GM21515 (cell line): ENCODE data around the gene GSC2.

Experiments used
- ATAC-seq: cut with Tn5 transposase; IDR thresholded peaks from one replicate; pipeline ENCODE4 v1.9.1; 2021; ENCODE audit not compliant: unreplicated experiment

Gene GSC2

GRCh38 chr22:19149991-19150390, at the start of gene GSC2:
GSC2 (minus strand) TSS chr22:19150292; CDS start chr22:19150283, 9 bp downstream.
- ATAC-seq, result no peak

DNA sequence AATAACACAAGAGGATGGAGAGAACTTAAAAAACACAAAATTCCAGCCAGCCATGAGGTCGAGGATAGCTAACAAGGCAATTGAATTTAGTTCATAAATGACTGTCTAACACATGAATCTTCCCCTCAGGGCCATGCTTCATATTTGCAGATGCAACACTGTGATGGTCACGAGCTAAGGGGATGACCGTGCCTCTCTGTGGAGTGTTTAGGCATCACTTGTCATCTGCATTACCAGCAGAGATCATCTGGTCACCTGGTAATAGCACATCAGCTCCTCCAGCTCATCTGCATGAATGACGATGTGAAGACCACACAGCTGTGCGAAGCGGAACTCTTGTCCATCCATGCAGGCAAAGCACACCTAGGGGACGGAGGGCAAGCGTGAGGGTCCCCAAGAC, 49.4 kb upstream of the GSC2 start:
- ATAC-seq, result no peak

- no peak for ATAC-seq
Observed at GRCh38 chr22:19197997-19198865, 48.1 kb upstream of the GSC2 start.

DNA sequence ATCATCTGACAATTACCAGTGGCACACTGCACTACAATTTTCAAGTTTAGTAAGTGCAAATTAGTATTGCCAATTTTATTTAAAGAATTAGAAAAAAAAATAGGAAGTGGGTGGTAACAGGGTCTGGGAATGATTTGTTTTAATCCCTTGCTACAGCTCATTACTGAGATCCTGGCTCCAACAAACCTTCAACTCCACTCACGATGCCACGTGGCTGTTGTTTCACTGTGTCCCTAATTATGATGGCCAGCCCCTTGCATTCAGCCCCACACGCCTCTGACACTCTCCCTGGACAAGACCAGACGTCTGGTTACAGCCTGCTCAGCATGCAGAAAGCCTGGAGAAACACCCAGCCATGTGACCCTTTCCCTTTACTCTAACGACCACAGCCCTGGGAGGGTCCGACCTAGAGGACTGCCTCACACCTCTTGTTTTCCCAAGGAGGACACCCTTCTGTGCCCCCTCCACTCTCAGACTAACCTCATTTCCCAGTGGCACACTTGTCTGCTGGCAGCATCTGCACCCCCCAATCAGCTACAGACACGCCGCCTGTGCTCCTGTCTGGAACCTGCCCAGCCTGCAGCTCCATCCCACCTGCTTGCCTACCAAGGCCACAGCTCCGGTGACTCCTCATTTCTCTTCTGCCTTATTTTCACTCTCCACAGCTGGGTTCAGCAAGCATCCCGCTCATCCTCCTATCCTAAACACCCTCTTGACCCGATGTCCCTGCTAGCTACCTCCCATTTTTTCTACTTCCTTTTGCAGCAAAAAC, 46.9 kb upstream of the GSC2 start:
- ATAC-seq, result no peak

DNA sequence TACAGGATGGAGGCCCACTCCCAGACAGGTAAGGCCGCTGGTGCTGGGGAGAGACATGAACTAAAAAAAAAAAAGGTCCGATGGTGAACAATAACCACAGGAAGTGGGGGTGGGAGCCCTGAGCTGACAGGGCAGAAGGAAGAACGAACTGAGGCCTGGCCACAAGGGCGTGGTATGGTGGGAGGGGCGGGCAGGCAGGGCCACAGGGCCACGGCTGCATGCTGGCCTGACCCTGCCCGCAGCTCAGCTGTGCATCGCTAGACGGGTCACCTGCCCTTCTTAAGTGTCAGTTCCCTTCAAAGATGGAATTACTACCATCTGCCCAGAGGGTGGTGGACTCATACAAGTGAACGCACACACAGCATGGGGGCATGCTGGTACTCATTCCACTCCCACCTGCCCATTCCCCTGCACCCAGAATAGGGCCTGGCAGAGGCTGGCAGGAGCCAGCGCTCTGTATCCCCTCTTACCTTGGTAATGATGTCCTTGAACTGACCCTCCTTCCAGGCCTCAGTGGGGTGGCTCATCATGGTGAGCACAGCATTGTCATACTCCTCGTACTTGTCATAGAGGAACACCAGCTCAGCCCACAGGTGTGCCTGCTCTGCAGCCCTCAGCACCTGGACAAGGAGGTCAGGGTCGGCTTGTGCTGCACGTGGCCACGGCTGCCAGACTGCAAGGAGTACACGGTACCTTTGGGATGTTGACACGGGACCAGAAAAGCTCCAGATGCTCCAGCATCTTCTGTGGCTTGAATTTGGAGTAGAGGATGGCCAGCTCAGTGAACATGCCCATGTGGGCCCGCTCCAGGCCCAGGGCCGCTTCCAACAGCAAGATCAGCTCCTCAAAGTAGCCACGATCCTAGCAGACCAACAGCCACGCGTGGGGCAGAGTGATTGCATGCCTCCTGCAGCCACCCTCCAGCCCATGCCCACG, 46.0 kb upstream of the GSC2 start:
- no peak for ATAC-seq

DNA sequence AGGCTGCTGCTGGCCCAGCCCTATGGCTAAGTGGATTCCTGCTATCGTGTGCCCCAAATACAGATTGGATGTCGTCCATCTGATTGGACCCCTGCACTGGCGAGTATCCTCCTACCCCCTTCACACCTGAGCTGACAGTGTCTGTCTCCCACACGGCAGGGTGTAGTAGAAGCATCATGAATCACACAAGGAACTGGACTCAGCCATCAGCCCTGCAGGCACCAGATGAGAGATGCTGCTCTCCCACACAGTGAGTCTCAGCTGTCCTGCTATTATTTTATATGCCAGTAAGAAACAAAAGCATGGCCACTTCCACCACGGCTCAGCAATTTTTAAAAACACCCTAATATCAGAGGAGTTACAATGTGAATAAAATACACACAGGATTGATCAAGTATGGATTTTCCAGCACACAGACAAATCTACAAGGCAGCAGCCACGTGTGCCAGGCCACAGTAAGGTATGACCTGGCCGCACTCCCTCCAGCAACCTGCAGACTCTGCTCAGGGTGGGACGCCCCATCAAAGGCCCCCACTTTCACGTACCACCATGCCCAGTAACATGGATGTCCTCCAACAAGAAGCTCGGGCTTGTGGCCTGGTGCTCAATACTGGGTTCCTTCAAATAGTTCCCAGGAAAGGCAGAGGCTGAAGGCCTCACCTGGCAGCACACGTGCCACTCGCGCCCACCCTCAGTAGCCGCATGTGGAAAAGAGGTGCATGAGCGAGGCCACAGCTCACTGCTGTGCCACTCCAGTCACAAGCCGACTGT, 44.9 kb upstream of the GSC2 start:
- ATAC-seq, result no peak

GRCh38 chr22:19193879-19194278, 43.8 kb upstream of the GSC2 start:
- ATAC-seq, result no peak

- no peak for ATAC-seq
Observed at GRCh38 chr22:19187716-19188563, 37.8 kb upstream of the GSC2 start.

DNA sequence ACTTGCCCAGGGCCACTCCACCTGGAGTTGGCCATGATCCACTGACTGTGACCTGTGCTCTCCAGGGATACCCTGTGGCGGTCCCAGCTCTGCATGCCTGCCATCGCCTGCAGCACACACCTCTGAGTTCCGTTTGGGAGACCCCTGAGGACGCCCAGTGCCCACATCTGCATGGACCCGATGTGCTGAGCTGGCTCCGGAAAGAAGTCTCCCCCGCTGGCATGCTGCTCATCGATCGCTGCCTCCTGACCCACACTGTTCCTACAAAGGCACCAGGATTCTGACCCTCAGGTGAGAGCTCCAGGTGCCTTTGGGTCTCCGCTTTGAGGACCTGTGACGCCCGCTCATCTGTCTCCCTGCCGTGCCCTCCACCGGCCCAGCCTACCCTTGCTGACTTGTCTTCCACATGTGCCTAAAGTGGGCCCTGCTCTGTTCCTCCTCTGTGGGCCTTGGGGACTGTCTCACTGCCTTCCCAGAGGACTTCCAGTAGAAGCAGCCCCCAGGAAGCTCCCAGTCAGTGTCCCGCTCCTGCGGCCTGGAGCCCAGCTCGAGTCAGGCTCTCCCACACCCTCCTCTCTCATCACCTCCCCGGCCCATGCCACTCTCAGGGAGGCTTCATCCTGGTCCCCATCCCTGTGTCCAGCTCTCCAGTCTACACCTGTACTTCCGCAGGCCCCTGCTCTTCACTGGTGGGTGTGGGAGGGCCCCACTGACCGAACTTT, 34.3 kb upstream of the GSC2 start:
- ATAC-seq, result no peak

- no peak for ATAC-seq
Observed at GRCh38 chr22:19183216-19183615, 33.1 kb upstream of the GSC2 start.

DNA sequence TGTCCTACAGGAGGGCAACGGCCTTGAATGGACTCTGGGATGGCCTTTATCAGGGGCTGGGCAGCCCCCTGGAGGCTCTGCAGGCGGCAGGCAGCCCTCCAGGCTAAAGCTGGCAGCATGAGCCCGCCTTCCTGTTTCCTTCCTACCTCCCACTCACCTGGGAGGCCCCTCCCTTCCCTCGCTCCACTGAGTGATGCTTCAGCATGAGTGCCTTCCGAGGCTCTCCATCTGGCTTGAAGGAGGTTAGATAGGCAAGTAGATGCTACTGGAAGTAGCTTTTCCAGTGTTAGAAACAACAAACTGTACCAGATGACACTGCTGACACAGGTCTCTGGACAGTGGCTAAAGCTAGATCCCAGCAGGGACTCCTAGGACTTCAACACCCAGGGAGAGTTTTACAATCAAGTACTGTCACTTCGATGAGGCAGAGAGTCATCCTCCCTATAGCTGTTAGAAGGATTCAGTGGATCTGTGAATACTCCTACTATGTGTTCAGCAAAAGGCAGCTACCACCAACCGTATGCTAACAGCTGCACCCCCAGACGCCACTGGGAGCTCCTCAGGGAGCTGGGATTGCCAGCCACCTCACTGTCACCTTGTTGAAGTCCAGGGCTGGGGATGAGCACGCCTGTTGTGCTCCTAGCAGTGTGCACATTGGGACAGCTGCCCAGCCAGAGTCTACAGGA, 32.5 kb upstream of the GSC2 start:
- ATAC-seq, result no peak

DNA sequence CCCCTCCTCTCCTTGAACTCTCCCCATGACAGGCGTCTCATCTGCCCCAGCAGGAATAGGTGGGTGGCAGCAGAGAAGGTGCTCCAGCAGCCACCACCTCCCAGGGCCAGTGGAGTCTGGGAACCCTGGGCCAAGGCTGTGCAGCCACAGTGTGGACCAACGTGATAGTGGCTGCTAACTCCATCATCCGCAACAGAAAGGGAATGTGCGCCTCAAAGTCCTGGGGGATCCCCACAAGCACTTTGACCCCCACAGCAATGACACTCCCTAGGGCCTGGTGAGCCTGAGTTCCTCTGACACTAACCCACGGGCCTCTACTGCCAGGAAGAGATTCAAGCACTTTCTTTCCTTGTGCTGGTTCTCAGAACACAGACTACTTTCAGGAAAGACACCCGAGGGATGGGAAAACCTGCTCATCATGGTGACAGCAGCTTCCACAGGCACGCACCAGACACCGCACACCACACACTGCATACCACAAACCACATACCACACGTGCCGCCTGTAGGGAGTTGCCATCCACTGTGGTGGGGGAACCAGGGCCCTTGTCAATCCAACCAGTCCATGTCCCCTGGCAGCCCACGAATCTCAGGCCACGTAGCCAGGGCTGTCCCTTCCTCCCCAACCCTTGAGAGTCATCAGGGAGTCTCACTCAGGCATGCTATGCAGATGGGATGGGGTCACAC, 31.8 kb upstream of the GSC2 start:
- ATAC-seq, result no peak

- no peak for ATAC-seq
Observed at GRCh38 chr22:19180740-19181410, 30.8 kb upstream of the GSC2 start.

GRCh38 chr22:19180234-19180633, 30.1 kb upstream of the GSC2 start:
- no peak for ATAC-seq

- ATAC-seq, result peak; percentile 43
Observed at GRCh38 chr22:19179497-19180048, 29.5 kb upstream of the GSC2 start.

- ATAC-seq, result peak; percentile 61
Observed at GRCh38 chr22:19178657-19179496, 28.8 kb upstream of the GSC2 start, which contains the start of gene SLC25A1. SLC25A1 (minus strand) TSS chr22:19178736; CDS start chr22:19178673, 63 bp downstream.
